ENCODE data around the gene POU2AF1. TPM values are rescaled to one million over a fixed set of nuclear protein-coding genes. Genes with fewer than 3 reads are reported as not detected.

Gene POU2AF1
- total and polyA plus RNA-seq, 2 of the 13 experiments (the other 11 are each of a cell fraction or from before 2014, with no cell fraction given), result 1.9 to 3.6 TPM

- TF ChIP-seq ZNF770 (CRISPR knock-in tag; IDR thresholded peaks at IDR 0.05) (peak; percentile 97), ZNF280B (CRISPR knock-in tag; IDR thresholded peaks at IDR 0.05; ENCODE audit: borderline replicate concordance) (no peak), SKI (IDR thresholded peaks at IDR 0.05; ENCODE audit: partially characterized antibody) (peak; percentile 39), AHDC1 (CRISPR knock-in tag; IDR thresholded peaks at IDR 0.05; ENCODE audit: borderline replicate concordance) (peak; percentile 87; the same call in 1 of the 2 replicates), ATF1 (CRISPR knock-in tag; IDR thresholded peaks at IDR 0.05) (peak; percentile 11; the same call in 1 of the 2 replicates), HNF1A (IDR thresholded peaks at IDR 0.05; ENCODE audit: low read depth) (peak; percentile 86), HNF1A (CRISPR knock-in tag; IDR thresholded peaks at IDR 0.05; ENCODE audit: borderline replicate concordance) (peak; percentile 84; the same call in 1 of the 2 replicates), NR2F6 (IDR thresholded peaks at IDR 0.05) (peak; percentile 87), NR2F6 (CRISPR knock-in tag; IDR thresholded peaks at IDR 0.05) (peak; percentile 87), THAP11 (CRISPR knock-in tag; IDR thresholded peaks at IDR 0.05) (peak; percentile 12; the same call in 1 of the 2 replicates)
Measured at GRCh38 chr11:111365722-111366559, 13.1 kb downstream of the POU2AF1 start (continued).
